ENCODE measurements around the gene KRTCAP3.

KRTCAP3 gene

GRCh38 chr2:27461118-27461517 is 18.9 kb downstream of the KRTCAP3 start:
- no peak for ATAC-seq
- no peak for TF ChIP-seq OSR1 (CRISPR knock-in tag; IDR thresholded peaks at IDR 0.05)
- no peak for TF ChIP-seq BACH2 (CRISPR knock-in tag; IDR thresholded peaks at IDR 0.05; ENCODE audit: borderline replicate concordance)

- TF ChIP-seq ZFP3 (CRISPR knock-in tag; IDR thresholded peaks at IDR 0.05) (no peak), GLIS3 (CRISPR knock-in tag; IDR thresholded peaks at IDR 0.05) (no peak), ESRRG (CRISPR knock-in tag; IDR thresholded peaks at IDR 0.05) (no peak)
- no peak for ATAC-seq
These were observed 22.3 kb downstream of the KRTCAP3 start for GRCh38 chr2:27464443-27464842.

GRCh38 chr2:27471961-27472360 is 29.8 kb downstream of the KRTCAP3 start:
- TF ChIP-seq ZFP30 (CRISPR knock-in tag; IDR thresholded peaks at IDR 0.05) (no peak), POU6F1 (CRISPR knock-in tag; IDR thresholded peaks at IDR 0.05; ENCODE audit: borderline replicate concordance, low read depth) (no peak), ARNTL (CRISPR knock-in tag; IDR thresholded peaks at IDR 0.05; ENCODE audit: borderline replicate concordance, low read depth) (no peak), PATZ1 (CRISPR knock-in tag; IDR thresholded peaks at IDR 0.05; ENCODE audit: borderline replicate concordance) (no peak)
- no peak for ATAC-seq

- no peak for ATAC-seq
- TF ChIP-seq TCF4 (CRISPR knock-in tag; IDR thresholded peaks at IDR 0.05; ENCODE audit: borderline replicate concordance) (no peak), POU6F1 (CRISPR knock-in tag; IDR thresholded peaks at IDR 0.05; ENCODE audit: borderline replicate concordance, low read depth) (no peak), PPARA (CRISPR knock-in tag; IDR thresholded peaks at IDR 0.05; ENCODE audit: borderline replicate concordance) (no peak)
These were observed 43.3 kb downstream of the KRTCAP3 start for GRCh38 chr2:27485496-27485895.

GRCh38 chr2:27489118-27489497 is 46.9 kb downstream of the KRTCAP3 start:
- TF ChIP-seq TSHZ2 (CRISPR knock-in tag; IDR thresholded peaks at IDR 0.05) (0 out of 2 replicates have a peak, but pooled peaks have one; percentile 45), ZNF8 (CRISPR knock-in tag; IDR thresholded peaks at IDR 0.05) (no peak)
- ATAC-seq, result peak; percentile 59

- peak; percentile 97 for ATAC-seq
- TF ChIP-seq ISL1 (CRISPR knock-in tag; IDR thresholded peaks at IDR 0.05), result no peak
- no peak; the same call in 1 of the 2 replicates for TF ChIP-seq TSHZ2 (CRISPR knock-in tag; IDR thresholded peaks at IDR 0.05)
- TF ChIP-seq ESRRG (CRISPR knock-in tag; IDR thresholded peaks at IDR 0.05), result no peak
- TF ChIP-seq TOX (CRISPR knock-in tag; IDR thresholded peaks at IDR 0.05; ENCODE audit: borderline replicate concordance), result no peak
- TF ChIP-seq ZNF565 (CRISPR knock-in tag; conservative IDR thresholded peaks at IDR 0.05; ENCODE audit: low read depth), result no peak
- TF ChIP-seq GLIS3 (CRISPR knock-in tag; IDR thresholded peaks at IDR 0.05), result 0 out of 2 replicates have a peak, but pooled peaks have one; percentile 32
- no peak for TF ChIP-seq CREB5 (CRISPR knock-in tag; IDR thresholded peaks at IDR 0.05; ENCODE audit: low read depth)
- TF ChIP-seq BACH2 (CRISPR knock-in tag; IDR thresholded peaks at IDR 0.05; ENCODE audit: borderline replicate concordance), result no peak
These were observed 47.6 kb downstream of the KRTCAP3 start, which contains the start of gene IFT172 for GRCh38 chr2:27489498-27490397. Gene IFT172, minus strand, starts transcription at chr2:27489743. Its CDS starts 90 bp downstream, at chr2:27489653.

Data from SK-N-SH treated with all-trans-retinoic acid at 6 μM for 48 hours (cell line).